Caco-2 (cell line): ENCODE measurements around the gene TMEM205. TPM values are rescaled to one million over a fixed set of nuclear protein-coding genes. Genes with fewer than 3 reads are reported as not detected.

ENCODE experiments used
- BruUV-seq: library from RNA; stranded (reverse); fragments of 400-500 nt; replicated peaks from 2 replicates; lab custom pipeline; 2021; lab: Mats Ljungman, UMichigan
- CTCF ChIA-PET: fragments of 300-600 bp; sonication (Branson Sonifier 250); formaldehyde crosslinking; loops from one replicate; lab custom pipeline; 2022; ENCODE audit warnings: antibody characterized with exemption; lab: Charles Lee
- POLR2A ChIA-PET: fragments of 300-600 bp; sonication (Branson Sonifier 250); formaldehyde crosslinking; loops from one replicate; lab custom pipeline; 2022; ENCODE audit warnings: antibody characterized with exemption; lab: Charles Lee
- DNase-seq, 2 experiments: peaks; one replicate each; pipeline versions ENCODE4 v3.0.0 to v3.0.0-alpha.2; 2020 to 2022
- H3K27me3 ChIP-seq: replicated peaks from 2 replicates; pipeline ENCODE4 v1.6.0; 2011; ENCODE audit warnings: low read length; ENCODE audit not compliant: control insufficient read depth, insufficient read depth
- H3K36me3 ChIP-seq: 2 replicates; pipeline ENCODE4 v1.5.1; 2011; ENCODE audit warnings: low read length; ENCODE audit not compliant: control insufficient read depth, insufficient read depth
- H3K4me1 ChIP-seq: fragments of 250-450 bp; sonication (Bioruptor Pico); 2 replicates; pipeline ENCODE4 v1.5.1; 2020; ENCODE audit warnings: mild to moderate bottlenecking
- H3K4me3 ChIP-seq: 2 replicates; pipeline ENCODE4 v1.5.1; 2011; ENCODE audit warnings: low read depth, mild to moderate bottlenecking, control low read depth, low read length
- H3K9me3 ChIP-seq: fragments of 250-450 bp; sonication (Bioruptor Pico); 2 replicates; pipeline ENCODE4 v1.5.1; 2020; ENCODE audit warnings: mild to moderate bottlenecking, moderate library complexity
- H3K27ac Mint-ChIP-seq: one replicate; pipeline ENCODE4 v1.8.0; 2022; ENCODE audit warnings: mixed read lengths; ENCODE audit not compliant: unreplicated experiment
- H3K27me3 Mint-ChIP-seq: one replicate; pipeline ENCODE4 v1.8.0; 2022; ENCODE audit warnings: mixed read lengths; ENCODE audit not compliant: insufficient read depth, unreplicated experiment
- H3K36me3 Mint-ChIP-seq: one replicate; pipeline ENCODE4 v1.8.0; 2022; ENCODE audit warnings: mild to moderate bottlenecking, mixed read lengths; ENCODE audit not compliant: insufficient read depth, unreplicated experiment
- H3K4me1 Mint-ChIP-seq: one replicate; pipeline ENCODE4 v1.8.0; 2022; ENCODE audit warnings: low read depth, mixed read lengths; ENCODE audit not compliant: unreplicated experiment
- H3K4me3 Mint-ChIP-seq: one replicate; pipeline ENCODE4 v1.8.0; 2022; ENCODE audit warnings: mild to moderate bottlenecking, moderate library complexity, mixed read lengths; ENCODE audit not compliant: unreplicated experiment
- H3K9me3 Mint-ChIP-seq: one replicate; pipeline ENCODE4 v1.8.0; 2022; ENCODE audit warnings: mixed read lengths; ENCODE audit not compliant: unreplicated experiment
- intact Hi-C: fragments of 100-400 bp; cut with micrococcal nuclease; formaldehyde crosslinking; loops from one replicate; pipeline ENCODE4 v1.10.0; 2022; ENCODE audit not compliant: unreplicated experiment
- total RNA-seq: library from RNA; stranded (reverse); gene quantifications from 2 replicates; pipeline ENCODE4 v1.2.3, GENCODE V29; 2022
- TF ChIP-seq, protein P1 (sequence below), 2 experiments: fragments of 200-600 bp in 1 of 2; IDR thresholded peaks; 1 replicate in 1 of 2; 2 replicates in 1 of 2; pipeline versions ENCODE4 v1.5.1 to v1.8.0; 2011 to 2022; ENCODE audit warnings: antibody characterized with exemption in 1 of 2, control low read depth in 1 of 2, inconsistent platforms in 1 of 2, low read depth in 1 of 2, low read length in 1 of 2, mild to moderate bottlenecking in 1 of 2, moderate library complexity in 1 of 2; ENCODE audit not compliant: insufficient read depth in 1 of 2, severe bottlenecking in 1 of 2, unreplicated experiment in 1 of 2

The TMEM205 gene
- total RNA-seq, 1 experiment from 2014 or later: 68.3 TPM

- H3K9me3 Mint-ChIP-seq: no peaks in the 10 kb centered on the region
- no peaks in the 10 kb centered on the region for H3K4me1 Mint-ChIP-seq
- Histone ChIP-seq H3K4me1 (no peaks in the 10 kb centered on the region), H3K27me3 (no peaks in the 10 kb centered on the region), H3K36me3 (no peaks in the 10 kb centered on the region), H3K9me3 (no peaks in the 10 kb centered on the region), H3K4me3 (no peak overlapping the region)
- ChIA-PET POLR2A (no interaction called here), CTCF (no interaction called here)
- no peaks in the 10 kb centered on the region for H3K27me3 Mint-ChIP-seq
- no peak for DNase-seq
- no peaks in the 10 kb centered on the region for H3K36me3 Mint-ChIP-seq
- TF ChIP-seq, protein P1, sequence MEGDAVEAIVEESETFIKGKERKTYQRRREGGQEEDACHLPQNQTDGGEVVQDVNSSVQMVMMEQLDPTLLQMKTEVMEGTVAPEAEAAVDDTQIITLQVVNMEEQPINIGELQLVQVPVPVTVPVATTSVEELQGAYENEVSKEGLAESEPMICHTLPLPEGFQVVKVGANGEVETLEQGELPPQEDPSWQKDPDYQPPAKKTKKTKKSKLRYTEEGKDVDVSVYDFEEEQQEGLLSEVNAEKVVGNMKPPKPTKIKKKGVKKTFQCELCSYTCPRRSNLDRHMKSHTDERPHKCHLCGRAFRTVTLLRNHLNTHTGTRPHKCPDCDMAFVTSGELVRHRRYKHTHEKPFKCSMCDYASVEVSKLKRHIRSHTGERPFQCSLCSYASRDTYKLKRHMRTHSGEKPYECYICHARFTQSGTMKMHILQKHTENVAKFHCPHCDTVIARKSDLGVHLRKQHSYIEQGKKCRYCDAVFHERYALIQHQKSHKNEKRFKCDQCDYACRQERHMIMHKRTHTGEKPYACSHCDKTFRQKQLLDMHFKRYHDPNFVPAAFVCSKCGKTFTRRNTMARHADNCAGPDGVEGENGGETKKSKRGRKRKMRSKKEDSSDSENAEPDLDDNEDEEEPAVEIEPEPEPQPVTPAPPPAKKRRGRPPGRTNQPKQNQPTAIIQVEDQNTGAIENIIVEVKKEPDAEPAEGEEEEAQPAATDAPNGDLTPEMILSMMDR (IDR thresholded peaks at IDR 0.05; ENCODE audit: insufficient read depth in 1 of 2, low read depth in 1 of 2, low read length in 1 of 2, severe bottlenecking in 1 of 2, unreplicated experiment in 1 of 2): no peak
- intact Hi-C loops: no loop called here
- no TSS peak for BruUV-seq
- H3K4me3 Mint-ChIP-seq: no peak overlapping the region
- H3K27ac Mint-ChIP-seq: no peak overlapping the region
Measured at GRCh38 chr19:11306337-11306736, 39.7 kb downstream of the TMEM205 start.

GRCh38 chr19:11304936-11305335, 41.1 kb downstream of the TMEM205 start:
- Mint-ChIP-seq H3K4me3 (no peak overlapping the region), H3K27ac (no peak overlapping the region), H3K27me3 (no peaks in the 10 kb centered on the region), H3K36me3 (no peaks in the 10 kb centered on the region), H3K4me1 (no peaks in the 10 kb centered on the region), H3K9me3 (no peaks in the 10 kb centered on the region)
- H3K9me3 ChIP-seq: no peaks in the 10 kb centered on the region
- H3K4me3 ChIP-seq: no peak overlapping the region
- CTCF ChIA-PET: no interaction called here
- intact Hi-C loops: no loop called here
- H3K27me3 ChIP-seq: no peaks in the 10 kb centered on the region
- no peaks in the 10 kb centered on the region for H3K4me1 ChIP-seq
- BruUV-seq: no TSS peak
- TF ChIP-seq, protein P1 (IDR thresholded peaks at IDR 0.05; ENCODE audit: insufficient read depth in 1 of 2, low read depth in 1 of 2, low read length in 1 of 2, severe bottlenecking in 1 of 2, unreplicated experiment in 1 of 2): no peak
- POLR2A ChIA-PET: no interaction called here
- DNase-seq: no peak
- no peaks in the 10 kb centered on the region for H3K36me3 ChIP-seq

DNA sequence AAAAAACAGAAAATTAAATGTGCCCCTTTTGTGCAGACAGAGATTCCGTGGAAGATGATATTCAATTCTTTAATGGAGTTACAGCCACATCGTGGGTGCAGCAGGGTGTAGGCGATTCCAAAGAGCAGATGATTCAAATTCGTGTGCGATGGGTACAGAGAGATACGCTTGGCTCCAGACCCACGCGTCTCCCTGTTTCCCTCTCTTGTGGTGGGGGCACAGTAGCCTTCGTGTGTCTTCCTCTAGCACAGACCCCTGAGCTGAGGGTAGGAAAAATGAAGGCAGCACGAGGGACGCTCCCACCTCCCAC, 45.3 kb downstream of the TMEM205 start:
- Histone ChIP-seq H3K4me3 (no peak overlapping the region), H3K4me1 (no peaks in the 10 kb centered on the region), H3K9me3 (no peaks in the 10 kb centered on the region), H3K27me3 (no peaks in the 10 kb centered on the region), H3K36me3 (no peaks in the 10 kb centered on the region)
- ChIA-PET CTCF (no interaction called here), POLR2A (no interaction called here)
- BruUV-seq: no TSS peak
- no peaks in the 10 kb centered on the region for H3K9me3 Mint-ChIP-seq
- H3K27ac Mint-ChIP-seq: no peak overlapping the region
- H3K27me3 Mint-ChIP-seq: no peaks in the 10 kb centered on the region
- no peaks in the 10 kb centered on the region for H3K36me3 Mint-ChIP-seq
- intact Hi-C loops: no loop called here
- TF ChIP-seq, protein P1 (IDR thresholded peaks at IDR 0.05; ENCODE audit: insufficient read depth in 1 of 2, low read depth in 1 of 2, low read length in 1 of 2, severe bottlenecking in 1 of 2, unreplicated experiment in 1 of 2): no peak
- no peak overlapping the region for H3K4me3 Mint-ChIP-seq
- peaks cover 6% of the 10 kb centered on the region for H3K4me1 Mint-ChIP-seq
- no peak for DNase-seq
